ENCODE results near the gene SCN1B.
"Not testable (repeated sequence)": the region's sequence is repeated elsewhere in the genome, so short reads cannot be mapped to it uniquely, and the experiment has no call there.

SCN1B gene

DNA sequence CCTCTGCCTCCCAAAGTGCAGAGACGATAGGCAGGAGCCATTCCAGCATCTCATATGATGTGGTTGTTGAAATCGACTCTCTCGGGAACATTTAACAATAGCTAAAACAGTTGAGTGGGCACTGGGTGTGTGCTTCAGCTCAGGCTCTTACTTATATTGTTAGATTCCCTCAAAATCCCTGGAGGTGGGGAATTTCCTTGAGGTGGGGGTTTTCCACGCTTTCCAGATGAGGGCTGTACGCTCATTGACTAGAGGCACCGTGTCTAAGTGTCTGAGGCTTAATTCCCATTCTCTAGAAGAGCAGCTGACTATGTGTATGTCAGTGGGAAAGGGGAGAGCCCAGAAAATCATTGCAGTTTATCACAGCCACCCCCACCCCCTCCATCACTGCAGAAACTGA lies 41.0 kb upstream of the SCN1B start:
- TF ChIP-seq EZH2 (IDR thresholded peaks at IDR 0.05; ENCODE audit: borderline replicate concordance, low read depth, low read length, severe bottlenecking): no peak
- TF ChIP-seq, protein P1, sequence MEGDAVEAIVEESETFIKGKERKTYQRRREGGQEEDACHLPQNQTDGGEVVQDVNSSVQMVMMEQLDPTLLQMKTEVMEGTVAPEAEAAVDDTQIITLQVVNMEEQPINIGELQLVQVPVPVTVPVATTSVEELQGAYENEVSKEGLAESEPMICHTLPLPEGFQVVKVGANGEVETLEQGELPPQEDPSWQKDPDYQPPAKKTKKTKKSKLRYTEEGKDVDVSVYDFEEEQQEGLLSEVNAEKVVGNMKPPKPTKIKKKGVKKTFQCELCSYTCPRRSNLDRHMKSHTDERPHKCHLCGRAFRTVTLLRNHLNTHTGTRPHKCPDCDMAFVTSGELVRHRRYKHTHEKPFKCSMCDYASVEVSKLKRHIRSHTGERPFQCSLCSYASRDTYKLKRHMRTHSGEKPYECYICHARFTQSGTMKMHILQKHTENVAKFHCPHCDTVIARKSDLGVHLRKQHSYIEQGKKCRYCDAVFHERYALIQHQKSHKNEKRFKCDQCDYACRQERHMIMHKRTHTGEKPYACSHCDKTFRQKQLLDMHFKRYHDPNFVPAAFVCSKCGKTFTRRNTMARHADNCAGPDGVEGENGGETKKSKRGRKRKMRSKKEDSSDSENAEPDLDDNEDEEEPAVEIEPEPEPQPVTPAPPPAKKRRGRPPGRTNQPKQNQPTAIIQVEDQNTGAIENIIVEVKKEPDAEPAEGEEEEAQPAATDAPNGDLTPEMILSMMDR (IDR thresholded peaks at IDR 0.05; ENCODE audit: borderline replicate concordance, extremely low read depth, low read length, poor library complexity, severe bottlenecking): no peak
- DNase-seq (no peak), ATAC-seq (ENCODE audit: insufficient read depth, low read depth) (no peak)
- H2AFZ ChIP-seq (ENCODE audit: low read depth, low read length): no peak overlapping the region
- peaks cover 7% of the 10 kb centered on the region; the same call in 1 of the 2 replicates for H3K4me1 ChIP-seq (ENCODE audit: insufficient read depth, low read length)
- H3K36me3 ChIP-seq (ENCODE audit: insufficient read depth, low read length): no peaks in the 10 kb centered on the region
- no peaks in the 10 kb centered on the region for H3K9me3 ChIP-seq (ENCODE audit: insufficient read depth, low read length, severe bottlenecking)
- H3K79me2 ChIP-seq (ENCODE audit: insufficient read depth, low read length): no peaks in the 10 kb centered on the region
- no peaks in the 10 kb centered on the region for H4K20me1 ChIP-seq (ENCODE audit: insufficient read depth, low read length)
- no peak overlapping the region for H3K4me2 ChIP-seq (ENCODE audit: insufficient read depth, low read length)
- no peak overlapping the region for H3K9ac ChIP-seq (ENCODE audit: low read depth, low read length)
- no peaks in the 10 kb centered on the region for H3K27me3 ChIP-seq (ENCODE audit: insufficient read depth, low read length, poor library complexity)
- H3K27ac ChIP-seq (ENCODE audit: low read length): no peak overlapping the region
- no peak overlapping the region for H3K4me3 ChIP-seq (ENCODE audit: low read depth in 1 of 2, low read length in 2 of 2)

DNA sequence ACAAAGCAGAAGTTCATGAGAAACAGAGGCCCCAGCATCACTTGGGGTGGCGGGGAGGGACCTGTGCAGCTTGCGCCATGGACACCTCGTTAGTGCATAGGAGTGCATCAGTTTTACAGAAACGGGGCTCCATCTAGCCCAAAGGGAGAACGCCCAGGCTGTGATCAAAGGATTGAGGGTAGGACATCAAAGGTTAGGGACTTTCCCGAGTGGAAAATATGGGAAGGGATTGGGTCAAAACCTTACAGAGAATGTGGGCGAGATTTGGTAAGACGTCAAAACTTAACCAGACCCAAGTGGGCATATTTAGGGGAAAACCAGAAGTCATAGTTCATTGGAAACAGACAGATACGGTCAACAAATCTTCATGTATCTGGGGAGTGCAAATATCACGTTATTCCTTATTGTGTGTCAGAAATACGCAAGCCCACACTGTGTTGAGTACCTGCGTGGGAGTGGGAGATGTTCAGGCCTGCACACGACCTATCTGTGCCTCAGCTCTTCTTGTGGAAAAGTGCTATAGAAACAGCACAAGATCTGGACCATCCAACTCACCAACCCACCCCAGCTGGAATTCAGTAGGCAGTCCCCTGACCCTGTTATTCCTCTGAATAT lies 39.6 kb upstream of the SCN1B start:
- TF ChIP-seq, protein P1 (IDR thresholded peaks at IDR 0.05; ENCODE audit: borderline replicate concordance, extremely low read depth, low read length, poor library complexity, severe bottlenecking): no peak
- TF ChIP-seq EZH2 (IDR thresholded peaks at IDR 0.05; ENCODE audit: borderline replicate concordance, low read depth, low read length, severe bottlenecking): no peak

DNA sequence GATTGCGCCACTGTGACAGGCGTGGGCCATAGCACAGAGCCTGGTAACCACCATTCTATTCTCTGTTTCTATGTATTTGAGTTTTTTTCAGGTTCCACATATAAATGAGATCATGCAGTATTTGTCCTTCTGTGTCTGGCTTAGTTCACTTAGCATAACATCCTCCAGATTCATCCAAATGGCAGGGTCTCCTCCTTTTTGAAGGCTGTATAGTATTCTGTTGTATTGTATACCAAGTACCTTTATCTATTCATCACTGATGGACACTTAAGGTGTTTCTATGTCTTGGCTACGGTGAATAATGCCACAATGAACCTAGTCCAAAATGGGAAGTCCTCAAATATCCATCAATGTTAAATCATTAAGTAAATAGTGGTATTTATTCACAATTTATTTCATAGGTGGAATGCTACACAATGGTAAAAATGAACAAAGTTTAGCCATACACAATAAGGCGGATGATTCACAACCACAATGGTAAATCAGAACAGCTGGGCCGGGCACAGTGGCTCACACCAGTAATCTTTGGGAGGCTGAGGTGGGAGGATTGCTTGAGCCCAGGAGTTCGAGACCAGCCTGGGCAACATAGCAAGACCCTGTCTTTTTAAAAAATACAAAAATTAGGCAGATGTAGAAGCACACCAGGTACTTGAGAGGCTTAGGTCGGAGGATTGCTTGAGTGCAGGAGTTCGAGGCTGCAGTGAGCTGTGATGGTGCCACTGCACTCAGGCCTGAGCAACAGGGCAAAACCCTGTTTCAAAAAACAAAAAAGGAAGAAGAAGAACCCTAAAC lies 38.5 kb upstream of the SCN1B start:
- TF ChIP-seq, protein P1 (IDR thresholded peaks at IDR 0.05; ENCODE audit: borderline replicate concordance, extremely low read depth, low read length, poor library complexity, severe bottlenecking): no peak
- TF ChIP-seq EZH2 (IDR thresholded peaks at IDR 0.05; ENCODE audit: borderline replicate concordance, low read depth, low read length, severe bottlenecking): no peak
- no peaks in the 10 kb centered on the region for H3K79me2 ChIP-seq (ENCODE audit: insufficient read depth, low read length)
- no peak for ATAC-seq (ENCODE audit: insufficient read depth, low read depth)

More for the DNA sequence above, 39.6 kb upstream of the SCN1B start:
- H3K27me3 ChIP-seq (ENCODE audit: insufficient read depth, low read length, poor library complexity): no peaks in the 10 kb centered on the region
- H3K9ac ChIP-seq (ENCODE audit: low read depth, low read length): no peak overlapping the region
- no peak for DNase-seq
- no peak for ATAC-seq (ENCODE audit: insufficient read depth, low read depth)
- no peak overlapping the region for H2AFZ ChIP-seq (ENCODE audit: low read depth, low read length)
- no peaks in the 10 kb centered on the region for H3K9me3 ChIP-seq (ENCODE audit: insufficient read depth, low read length, severe bottlenecking)
- H3K79me2 ChIP-seq (ENCODE audit: insufficient read depth, low read length): no peaks in the 10 kb centered on the region
- H3K4me1 ChIP-seq (ENCODE audit: insufficient read depth, low read length): peaks cover 2% of the 10 kb centered on the region
- no peak overlapping the region for H3K4me2 ChIP-seq (ENCODE audit: insufficient read depth, low read length)
- no peaks in the 10 kb centered on the region for H3K36me3 ChIP-seq (ENCODE audit: insufficient read depth, low read length)
- no peaks in the 10 kb centered on the region for H4K20me1 ChIP-seq (ENCODE audit: insufficient read depth, low read length)
- H3K4me3 ChIP-seq (ENCODE audit: low read depth in 1 of 2, low read length in 2 of 2): no peak overlapping the region
- no peak overlapping the region for H3K27ac ChIP-seq (ENCODE audit: low read length)

DNA sequence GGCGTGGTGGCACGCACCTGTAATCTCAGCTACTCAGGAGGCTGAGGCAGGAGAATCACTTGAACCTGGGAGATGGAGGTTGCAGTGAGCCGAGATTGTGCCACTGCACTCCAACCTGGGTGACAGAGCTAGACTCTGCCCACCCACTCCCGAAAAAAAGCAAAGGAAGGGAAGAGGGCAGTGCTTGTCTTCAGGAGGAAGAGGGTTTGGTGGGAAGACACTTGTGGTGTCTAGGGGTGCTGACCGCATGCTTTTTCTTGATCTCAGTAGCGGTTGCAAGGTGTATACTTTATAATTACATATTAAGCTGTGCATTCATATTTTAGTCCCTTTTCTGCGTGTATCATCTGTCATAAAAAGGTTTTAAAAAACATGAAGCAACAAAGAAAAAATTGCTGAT lies 37.7 kb upstream of the SCN1B start:
- H3K79me2 ChIP-seq (ENCODE audit: insufficient read depth, low read length); DNase-seq; H3K9ac ChIP-seq (ENCODE audit: low read depth, low read length); H3K27ac ChIP-seq (ENCODE audit: low read length); H3K36me3 ChIP-seq (ENCODE audit: insufficient read depth, low read length); H2AFZ ChIP-seq (ENCODE audit: low read depth, low read length); H4K20me1 ChIP-seq (ENCODE audit: insufficient read depth, low read length); H3K9me3 ChIP-seq (ENCODE audit: insufficient read depth, low read length, severe bottlenecking); H3K4me3 ChIP-seq (ENCODE audit: low read depth in 1 of 2, low read length in 2 of 2); ATAC-seq (ENCODE audit: insufficient read depth, low read depth); H3K27me3 ChIP-seq (ENCODE audit: insufficient read depth, low read length, poor library complexity); H3K4me2 ChIP-seq (ENCODE audit: insufficient read depth, low read length): not testable (repeated sequence)
- peaks cover 19% of the 10 kb centered on the region for H3K4me1 ChIP-seq (ENCODE audit: insufficient read depth, low read length)

More for the DNA sequence above, 38.5 kb upstream of the SCN1B start:
- Histone ChIP-seq H3K9ac (ENCODE audit: low read depth, low read length) (no peak overlapping the region), H3K36me3 (ENCODE audit: insufficient read depth, low read length) (no peaks in the 10 kb centered on the region), H3K27me3 (ENCODE audit: insufficient read depth, low read length, poor library complexity) (no peaks in the 10 kb centered on the region), H3K4me3 (ENCODE audit: low read depth in 1 of 2, low read length in 2 of 2) (no peak overlapping the region), H3K4me1 (ENCODE audit: insufficient read depth, low read length) (peaks cover 11% of the 10 kb centered on the region), H3K9me3 (ENCODE audit: insufficient read depth, low read length, severe bottlenecking) (no peaks in the 10 kb centered on the region), H2AFZ (ENCODE audit: low read depth, low read length) (no peak overlapping the region), H4K20me1 (ENCODE audit: insufficient read depth, low read length) (no peaks in the 10 kb centered on the region), H3K27ac (ENCODE audit: low read length) (no peak overlapping the region), H3K4me2 (ENCODE audit: insufficient read depth, low read length) (no peak overlapping the region)
- no peak for DNase-seq

Data from DND-41 (cell line).